HepG2 (cell line): ENCODE data around the gene PTGDS. TPM values are rescaled to one million over a fixed set of nuclear protein-coding genes. Genes with fewer than 3 reads are reported as not detected.
A peak's percentile ranks its signal among the peaks of the same experiment; 100 is the strongest.

Experiments used
- BORCS8-MEF2B ChIP-seq: sonication (generic); formaldehyde crosslinking; IDR thresholded peaks from 2 replicates; pipeline ENCODE4 v1.8.0; 2022; ENCODE audit warnings: mild to moderate bottlenecking, missing genetic modification reagents
- BRCA1 ChIP-seq: sonication (generic); formaldehyde crosslinking; IDR thresholded peaks from 2 replicates; pipeline ENCODE4 v1.4.0; 2020; ENCODE audit warnings: missing genetic modification reagents
- CBX5 ChIP-seq: sonication (generic); formaldehyde crosslinking; IDR thresholded peaks from 2 replicates; pipeline ENCODE4 v1.4.0; 2020; ENCODE audit warnings: missing genetic modification reagents, borderline replicate concordance
- CEBPZ ChIP-seq: IDR thresholded peaks from 2 replicates; pipeline ENCODE4 v1.6.1; 2012; ENCODE audit warnings: low read length, improper control_type of control experiment
- CENPT ChIP-seq: sonication (generic); formaldehyde crosslinking; IDR thresholded peaks from 2 replicates; pipeline ENCODE4 v1.8.0; 2022; ENCODE audit warnings: low read depth, mild to moderate bottlenecking, moderate library complexity, missing genetic modification reagents
- CSRNP1 ChIP-seq: sonication (generic); formaldehyde crosslinking; IDR thresholded peaks from 2 replicates; pipeline ENCODE4 v1.8.1; 2023; ENCODE audit warnings: mild to moderate bottlenecking, missing genetic modification reagents
- DRAP1 ChIP-seq: IDR thresholded peaks from 2 replicates; pipeline ENCODE4 v1.6.1; 2016; ENCODE audit warnings: missing genetic modification reagents, missing compliant biosample characterization
- FOXP1 ChIP-seq, 2 experiments: fragments of 450-650 bp in 1 of 2; IDR thresholded peaks; 2 replicates each; pipeline ENCODE4 v1.6.1; 2017 to 2018; ENCODE audit warnings: antibody characterized with exemption in 1 of 2
- GLMP ChIP-seq: sonication (generic); formaldehyde crosslinking; IDR thresholded peaks from 2 replicates; pipeline ENCODE4 v1.9.0; 2021; ENCODE audit warnings: missing genetic modification reagents, mild to moderate bottlenecking, borderline replicate concordance
- HNRNPK ChIP-seq: fragments of 200-400 bp; formaldehyde crosslinking; IDR thresholded peaks from 2 replicates; pipeline ENCODE4 v1.6.1; 2018; ENCODE audit warnings: low read length, low read depth, moderate library complexity, mild to moderate bottlenecking; ENCODE audit not compliant: poor library complexity, severe bottlenecking
- KDM6A ChIP-seq: IDR thresholded peaks from 2 replicates; pipeline ENCODE4 v1.6.1; 2016; ENCODE audit warnings: low read depth
- REXO4 ChIP-seq: sonication (generic); formaldehyde crosslinking; IDR thresholded peaks from 2 replicates; pipeline ENCODE4 v1.8.0; 2022; ENCODE audit warnings: missing genetic modification reagents, mild to moderate bottlenecking, borderline replicate concordance
- SMYD3 ChIP-seq: sonication (generic); formaldehyde crosslinking; IDR thresholded peaks from 2 replicates; pipeline ENCODE4 v1.8.1; 2023; ENCODE audit warnings: mild to moderate bottlenecking, missing genetic modification reagents
- TP53 ChIP-seq: sonication (generic); formaldehyde crosslinking; conservative IDR thresholded peaks from 2 replicates; pipeline ENCODE4 v1.4.0; 2020; ENCODE audit warnings: missing genetic modification reagents
- ZBTB38 ChIP-seq: sonication (generic); formaldehyde crosslinking; IDR thresholded peaks from 2 replicates; pipeline ENCODE4 v1.5.1; 2020; ENCODE audit warnings: mild to moderate bottlenecking, missing genetic modification reagents
- ZBTB7A ChIP-seq: sonication (generic); formaldehyde crosslinking; IDR thresholded peaks from 2 replicates; pipeline ENCODE4 v1.8.0; 2022; ENCODE audit warnings: mild to moderate bottlenecking, missing genetic modification reagents
- ZFP36 ChIP-seq: fragments of 150-350 bp; IDR thresholded peaks from 2 replicates; pipeline ENCODE4 v1.6.1; 2018; ENCODE audit warnings: borderline replicate concordance, low read length, low read depth; ENCODE audit not compliant: partially characterized antibody
- ZFX ChIP-seq: sonication (generic); formaldehyde crosslinking; IDR thresholded peaks from 2 replicates; pipeline ENCODE4 v1.4.0; 2020; ENCODE audit warnings: mild to moderate bottlenecking, low read depth, missing genetic modification reagents, moderate library complexity
- ZNF253 ChIP-seq: sonication (generic); formaldehyde crosslinking; IDR thresholded peaks from 2 replicates; pipeline ENCODE4 v1.8.0; 2022; ENCODE audit warnings: mild to moderate bottlenecking, missing genetic modification reagents, borderline replicate concordance
- ZNF317 ChIP-seq: sonication (generic); formaldehyde crosslinking; IDR thresholded peaks from 2 replicates; pipeline ENCODE4 v1.5.0; 2020; ENCODE audit warnings: mild to moderate bottlenecking, missing genetic modification reagents
- ZNF510 ChIP-seq: sonication (generic); formaldehyde crosslinking; IDR thresholded peaks from 2 replicates; pipeline ENCODE4 v1.4.0; 2020; ENCODE audit warnings: low read depth, mild to moderate bottlenecking, missing genetic modification reagents
- ZNF530 ChIP-seq: sonication (generic); formaldehyde crosslinking; IDR thresholded peaks from 2 replicates; pipeline ENCODE4 v1.5.0; 2020; ENCODE audit warnings: low read depth, mild to moderate bottlenecking, missing genetic modification reagents
- ZNF691 ChIP-seq: sonication (generic); formaldehyde crosslinking; IDR thresholded peaks from 2 replicates; pipeline ENCODE4 v1.4.0; 2020; ENCODE audit warnings: missing genetic modification reagents, low read depth, mild to moderate bottlenecking, borderline replicate concordance
- polyA plus RNA-seq, 8 experiments: library from polyadenylated mRNA; depleted of rRNA in 3 of 8; stranded (reverse) in 7 of 8; unstranded in 1 of 8; fragments of >200 nt; fragmentation: Illumina TruSeq in 4 of 8; extraction: Trizol in 4 of 8; gene quantifications; 2 replicates each; pipeline versions ENCODE4 v1.2.1 to v1.2.3, GENCODE V29; 2011 to 2016; ENCODE audit warnings: low read depth in 4 of 8, missing spikeins in 1 of 8, mixed read lengths in 1 of 8; ENCODE audit not compliant: insufficient read depth in 1 of 8
- total RNA-seq, 5 experiments: library from RNA; depleted of rRNA; stranded (reverse); fragments of >200 nt; fragmentation: Illumina TruSeq; extraction: Trizol; gene quantifications; 2 replicates each; pipeline ENCODE4 v1.2.3, GENCODE V29; 2016; ENCODE audit warnings: low read depth in 1 of 5

PTGDS gene
- total and polyA plus RNA-seq, 2 of the 13 experiments (the other 11 are each of a cell fraction or from before 2014, with no cell fraction given): 0.33 to 0.50 TPM

GRCh38 chr9:136949239-136949816, 28.0 kb upstream of the PTGDS start (continued):
- TF ChIP-seq ZNF317 (CRISPR knock-in tag) (no peak), ZNF530 (CRISPR knock-in tag) (no peak), TP53 (CRISPR knock-in tag) (no peak), ZBTB7A (CRISPR knock-in tag) (no peak), ZNF253 (CRISPR knock-in tag) (no peak), ZFX (CRISPR knock-in tag) (no peak; the same call in 1 of the 2 replicates), BRCA1 (CRISPR knock-in tag) (no peak), CEBPZ (no peak), BORCS8-MEF2B (no peak; the same call in 1 of the 2 replicates), GLMP (CRISPR knock-in tag) (no peak), CSRNP1 (CRISPR knock-in tag) (no peak), DRAP1 (no peak), HNRNPK (no peak), ZBTB38 (CRISPR knock-in tag) (no peak), CBX5 (CRISPR knock-in tag) (no peak), ZFP36 (no peak), ZNF510 (no peak), KDM6A (CRISPR knock-in tag) (peak; percentile 41; the same call in 1 of the 2 replicates), SMYD3 (no peak), FOXP1 (IDR thresholded peaks at IDR 0.05) (no peak), FOXP1 (CRISPR knock-in tag; IDR thresholded peaks at IDR 0.05) (peak; percentile 47; the same call in 1 of the 2 replicates), CENPT (no peak), REXO4 (CRISPR knock-in tag) (no peak), ZNF691 (CRISPR knock-in tag) (peak; percentile 44; the same call in 1 of the 2 replicates)
